Nephron (organoid): ENCODE measurements around the gene KCNQ1.

Source experiments
- H3K27ac Mint-ChIP-seq, 3 experiments: 2 replicates each; pipeline ENCODE4 v1.8.0; 2020; ENCODE audit warnings: mixed read lengths in 3 of 3, mild to moderate bottlenecking in 2 of 3, moderate library complexity in 1 of 3
- H3K27me3 Mint-ChIP-seq: 2 replicates; pipeline ENCODE4 v1.8.0; 2021; ENCODE audit warnings: low read depth, mild to moderate bottlenecking, moderate library complexity, mixed read lengths
- H3K36me3 Mint-ChIP-seq: 2 replicates; pipeline ENCODE4 v1.8.0; 2020; ENCODE audit warnings: low read depth, mixed read lengths
- H3K4me1 Mint-ChIP-seq: 2 replicates; pipeline ENCODE4 v1.8.0; 2020; ENCODE audit warnings: mixed read lengths
- H3K4me3 Mint-ChIP-seq, 3 experiments: 2 replicates each; pipeline ENCODE4 v1.8.0; 2020; ENCODE audit warnings: mild to moderate bottlenecking in 3 of 3, mixed read lengths in 3 of 3, moderate library complexity in 2 of 3
- H3K9me3 Mint-ChIP-seq: 2 replicates; pipeline ENCODE4 v1.8.0; 2020; ENCODE audit warnings: mixed read lengths
- TF ChIP-seq, protein P1 (sequence below), 3 experiments: fragments of 200-600 bp; sonication (generic); IDR thresholded peaks; one replicate each; pipeline ENCODE4 v1.5.0; 2021; ENCODE audit warnings: antibody characterized with exemption in 3 of 3; ENCODE audit not compliant: unreplicated experiment in 3 of 3

Gene KCNQ1

DNA sequence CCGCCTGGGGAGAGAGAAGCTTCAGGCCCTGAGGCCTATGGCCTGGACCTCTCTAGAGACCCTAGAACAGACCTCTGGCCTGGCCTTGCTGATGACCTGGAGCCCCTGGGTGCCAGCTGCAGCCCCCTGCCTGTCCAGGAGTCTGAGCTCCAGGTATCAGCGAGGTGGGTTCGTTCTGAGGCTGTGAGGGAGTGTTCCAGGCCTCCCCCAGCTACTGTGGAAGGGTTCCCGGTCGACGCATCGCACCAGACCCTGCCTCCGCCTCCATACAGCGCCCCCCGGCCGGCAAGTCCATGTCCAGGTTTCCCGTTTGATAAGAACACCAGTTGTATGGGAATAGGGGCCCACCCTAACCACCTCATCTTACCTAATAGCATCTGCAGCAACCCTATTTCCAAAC is 111.1 kb downstream of the KCNQ1 start:
- TF ChIP-seq, protein P1, sequence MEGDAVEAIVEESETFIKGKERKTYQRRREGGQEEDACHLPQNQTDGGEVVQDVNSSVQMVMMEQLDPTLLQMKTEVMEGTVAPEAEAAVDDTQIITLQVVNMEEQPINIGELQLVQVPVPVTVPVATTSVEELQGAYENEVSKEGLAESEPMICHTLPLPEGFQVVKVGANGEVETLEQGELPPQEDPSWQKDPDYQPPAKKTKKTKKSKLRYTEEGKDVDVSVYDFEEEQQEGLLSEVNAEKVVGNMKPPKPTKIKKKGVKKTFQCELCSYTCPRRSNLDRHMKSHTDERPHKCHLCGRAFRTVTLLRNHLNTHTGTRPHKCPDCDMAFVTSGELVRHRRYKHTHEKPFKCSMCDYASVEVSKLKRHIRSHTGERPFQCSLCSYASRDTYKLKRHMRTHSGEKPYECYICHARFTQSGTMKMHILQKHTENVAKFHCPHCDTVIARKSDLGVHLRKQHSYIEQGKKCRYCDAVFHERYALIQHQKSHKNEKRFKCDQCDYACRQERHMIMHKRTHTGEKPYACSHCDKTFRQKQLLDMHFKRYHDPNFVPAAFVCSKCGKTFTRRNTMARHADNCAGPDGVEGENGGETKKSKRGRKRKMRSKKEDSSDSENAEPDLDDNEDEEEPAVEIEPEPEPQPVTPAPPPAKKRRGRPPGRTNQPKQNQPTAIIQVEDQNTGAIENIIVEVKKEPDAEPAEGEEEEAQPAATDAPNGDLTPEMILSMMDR (IDR thresholded peaks at IDR 0.05; ENCODE audit: unreplicated experiment in 3 of 3): no peak
- no peak overlapping the region for H3K4me3 Mint-ChIP-seq
- no peak overlapping the region for H3K27ac Mint-ChIP-seq
- H3K4me1 Mint-ChIP-seq: peaks cover 34% of the 10 kb centered on the region
- no peaks in the 10 kb centered on the region for H3K27me3 Mint-ChIP-seq
- no peaks in the 10 kb centered on the region for H3K36me3 Mint-ChIP-seq
- H3K9me3 Mint-ChIP-seq: peaks cover 18% of the 10 kb centered on the region

GRCh38 chr11:2557381-2557780 is 112.6 kb downstream of the KCNQ1 start:
- Mint-ChIP-seq H3K27ac (no peak overlapping the region), H3K9me3 (peaks cover 12% of the 10 kb centered on the region), H3K27me3 (no peaks in the 10 kb centered on the region), H3K4me1 (peaks cover 26% of the 10 kb centered on the region), H3K4me3 (no peak overlapping the region), H3K36me3 (no peaks in the 10 kb centered on the region)
- TF ChIP-seq, protein P1 (IDR thresholded peaks at IDR 0.05; ENCODE audit: unreplicated experiment in 3 of 3): no peak

GRCh38 chr11:2558397-2558796 is 113.6 kb downstream of the KCNQ1 start:
- Mint-ChIP-seq H3K27me3 (no peaks in the 10 kb centered on the region), H3K27ac (no peak overlapping the region), H3K9me3 (peaks cover 8% of the 10 kb centered on the region), H3K4me3 (no peak overlapping the region), H3K4me1 (peaks cover 35% of the 10 kb centered on the region), H3K36me3 (no peaks in the 10 kb centered on the region)
- TF ChIP-seq, protein P1 (IDR thresholded peaks at IDR 0.05; ENCODE audit: unreplicated experiment in 3 of 3): no peak

GRCh38 chr11:2558861-2559526 is 114.2 kb downstream of the KCNQ1 start:
- TF ChIP-seq, protein P1 (IDR thresholded peaks at IDR 0.05; ENCODE audit: unreplicated experiment in 3 of 3): no peak
- no peak overlapping the region for H3K27ac Mint-ChIP-seq
- H3K9me3 Mint-ChIP-seq: peaks cover 8% of the 10 kb centered on the region
- no peaks in the 10 kb centered on the region for H3K27me3 Mint-ChIP-seq
- H3K36me3 Mint-ChIP-seq: no peaks in the 10 kb centered on the region
- peaks cover 38% of the 10 kb centered on the region for H3K4me1 Mint-ChIP-seq
- H3K4me3 Mint-ChIP-seq: no peak overlapping the region

DNA sequence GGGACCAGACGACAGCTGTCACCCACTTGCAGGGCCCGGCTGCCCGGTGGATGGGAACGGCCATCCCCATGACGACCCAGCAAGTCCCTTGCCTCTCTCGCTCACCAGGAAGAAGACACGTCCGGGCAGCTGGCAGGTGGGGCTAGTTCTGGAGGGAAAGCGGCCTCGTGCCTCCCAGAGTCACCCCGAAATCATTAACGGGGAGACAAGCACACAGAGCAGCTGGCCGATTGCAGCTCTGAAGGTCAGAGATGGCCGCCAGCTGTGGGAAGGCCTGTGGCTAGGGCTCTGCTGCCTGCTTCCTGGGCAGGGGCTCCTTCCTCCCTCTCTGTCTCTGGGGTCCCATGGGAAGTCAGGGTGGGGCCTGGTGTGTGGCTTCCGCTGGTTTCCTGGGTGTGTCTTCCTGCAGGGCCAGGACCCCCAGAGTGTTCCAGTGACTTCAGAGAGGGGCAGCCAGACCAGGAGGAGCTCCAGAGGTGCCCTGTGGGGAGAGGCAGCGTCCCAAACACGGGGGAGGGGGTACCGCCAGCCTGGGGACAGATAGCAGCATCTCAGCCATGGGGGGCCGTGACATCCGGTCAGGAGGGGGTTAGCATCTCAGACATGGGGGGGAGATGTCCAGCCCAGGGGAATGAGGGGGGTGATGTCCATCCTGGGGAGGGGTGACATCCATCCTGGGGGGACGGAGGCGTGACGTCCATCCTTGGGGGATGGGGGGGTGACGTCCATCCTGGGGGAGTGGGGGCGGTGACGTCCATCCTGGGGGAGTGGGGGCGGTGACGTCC is 114.9 kb downstream of the KCNQ1 start:
- H3K27me3 Mint-ChIP-seq: no peaks in the 10 kb centered on the region
- peaks cover 8% of the 10 kb centered on the region for H3K9me3 Mint-ChIP-seq
- TF ChIP-seq, protein P1 (IDR thresholded peaks at IDR 0.05; ENCODE audit: unreplicated experiment in 3 of 3): no peak
- H3K36me3 Mint-ChIP-seq: no peaks in the 10 kb centered on the region
- peaks cover 33% of the 10 kb centered on the region for H3K4me1 Mint-ChIP-seq
- H3K4me3 Mint-ChIP-seq: no peak overlapping the region
- H3K27ac Mint-ChIP-seq: no peak overlapping the region
